Uterus (tissue), 2 donors: ENCODE measurements around the gene FBXO22.

ENCODE experiments used
- POLR2A ChIP-seq, 2 donors: fragments of 450-650 bp; IDR thresholded peaks; one replicate each; pipeline ENCODE4 v1.6.1; 2016; ENCODE audit warnings: antibody characterized with exemption in 2 of 2, mild to moderate bottlenecking in 1 of 2, moderate library complexity in 1 of 2
- TF ChIP-seq, protein P1 (sequence below), 4 experiments: fragments of 200-600 bp in 2 of 4; fragments of 450-650 bp in 2 of 4; sonication (generic) in 2 of 4; IDR thresholded peaks; one replicate each; pipeline ENCODE4 v1.5.1; 2016 to 2019; ENCODE audit warnings: antibody characterized with exemption in 4 of 4, mild to moderate bottlenecking in 2 of 4, moderate library complexity in 1 of 4

GRCh38 chr15:75869446-75869845 is 34.2 kb upstream of the FBXO22 start:
- TF ChIP-seq POLR2A (IDR thresholded peaks at IDR 0.05), result no peak
- TF ChIP-seq, protein P1, sequence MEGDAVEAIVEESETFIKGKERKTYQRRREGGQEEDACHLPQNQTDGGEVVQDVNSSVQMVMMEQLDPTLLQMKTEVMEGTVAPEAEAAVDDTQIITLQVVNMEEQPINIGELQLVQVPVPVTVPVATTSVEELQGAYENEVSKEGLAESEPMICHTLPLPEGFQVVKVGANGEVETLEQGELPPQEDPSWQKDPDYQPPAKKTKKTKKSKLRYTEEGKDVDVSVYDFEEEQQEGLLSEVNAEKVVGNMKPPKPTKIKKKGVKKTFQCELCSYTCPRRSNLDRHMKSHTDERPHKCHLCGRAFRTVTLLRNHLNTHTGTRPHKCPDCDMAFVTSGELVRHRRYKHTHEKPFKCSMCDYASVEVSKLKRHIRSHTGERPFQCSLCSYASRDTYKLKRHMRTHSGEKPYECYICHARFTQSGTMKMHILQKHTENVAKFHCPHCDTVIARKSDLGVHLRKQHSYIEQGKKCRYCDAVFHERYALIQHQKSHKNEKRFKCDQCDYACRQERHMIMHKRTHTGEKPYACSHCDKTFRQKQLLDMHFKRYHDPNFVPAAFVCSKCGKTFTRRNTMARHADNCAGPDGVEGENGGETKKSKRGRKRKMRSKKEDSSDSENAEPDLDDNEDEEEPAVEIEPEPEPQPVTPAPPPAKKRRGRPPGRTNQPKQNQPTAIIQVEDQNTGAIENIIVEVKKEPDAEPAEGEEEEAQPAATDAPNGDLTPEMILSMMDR (IDR thresholded peaks at IDR 0.05), result no peak
